Measurements from ENCODE around the gene C17orf58. TPM values are rescaled to one million over a fixed set of nuclear protein-coding genes. Genes with fewer than 3 reads are reported as not detected.
A peak's percentile ranks its signal among the peaks of the same experiment; 100 is the strongest.

Gene C17orf58
- total and polyA plus RNA-seq, 9 of the 15 experiments (the other 6 are each of a cell fraction or from before 2014, with no cell fraction given), result 8.6 to 37.4 (median 27.6) TPM

DNA sequence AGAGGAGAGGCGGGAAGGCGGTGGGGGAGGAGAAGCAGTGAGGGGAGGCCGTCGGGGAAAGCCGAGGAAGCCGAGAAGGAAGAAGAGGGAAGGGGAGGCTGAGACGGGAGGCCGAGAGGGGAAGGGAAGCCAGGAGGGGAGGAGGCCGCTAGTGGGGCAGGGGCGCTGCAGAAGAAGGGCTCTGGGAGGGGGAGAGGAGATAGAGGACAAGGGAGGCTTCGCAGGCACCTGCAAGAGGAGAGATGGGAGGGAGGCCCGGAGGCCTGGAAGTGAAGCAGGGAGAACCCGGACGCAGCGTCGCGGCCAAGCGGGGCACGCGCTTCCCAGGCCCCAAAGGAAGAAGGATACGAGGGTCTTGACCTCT, 2.3 kb downstream of the C17orf58 start (continued):
- TF ChIP-seq ARID4B (CRISPR knock-in tag; IDR thresholded peaks at IDR 0.05) (no peak), DNMT1 (IDR thresholded peaks at IDR 0.05) (no peak), IRF2 (CRISPR knock-in tag; IDR thresholded peaks at IDR 0.05) (no peak; the same call in 1 of the 2 replicates), SMARCE1 (IDR thresholded peaks at IDR 0.05) (peak; percentile 51; the same call in 1 of the 2 replicates), FUS (optimal IDR thresholded peaks at IDR 0.05; ENCODE audit: low read depth, low read length) (no peak), TEAD4 (IDR thresholded peaks at IDR 0.05; ENCODE audit: low read length) (no peak), TEAD4 (CRISPR knock-in tag; IDR thresholded peaks at IDR 0.05; ENCODE audit: borderline replicate concordance) (no peak), L3MBTL2 (IDR thresholded peaks at IDR 0.05) (peak; percentile 95), CLOCK (CRISPR knock-in tag; IDR thresholded peaks at IDR 0.05; ENCODE audit: borderline replicate concordance) (no peak), CC2D1A (IDR thresholded peaks at IDR 0.05) (peak; percentile 65; the same call in 1 of the 2 replicates), POLR2AphosphoS2 (IDR thresholded peaks at IDR 0.05; ENCODE audit: low read length) (no peak), POLR2AphosphoS5 (IDR thresholded peaks at IDR 0.05; ENCODE audit: control insufficient read depth, insufficient read depth, low read depth, low read length) (no peak), CREBBP (IDR thresholded peaks at IDR 0.05; ENCODE audit: low read depth, low read length) (no peak), ZFP30 (CRISPR knock-in tag; IDR thresholded peaks at IDR 0.05; ENCODE audit: borderline replicate concordance) (no peak), GATAD2B (IDR thresholded peaks at IDR 0.05; ENCODE audit: borderline replicate concordance) (no peak), NRF1 (conservative IDR thresholded peaks at IDR 0.05 in 1 of 2, IDR thresholded peaks at IDR 0.05 in 1 of 2) (peak; percentile 25 to 36; a peak in 1 of 4 replicates), HDAC6 (IDR thresholded peaks at IDR 0.05; ENCODE audit: low read depth, low read length) (no peak), FOS (IDR thresholded peaks at IDR 0.05; ENCODE audit: extremely low read depth, insufficient read length) (no peak), SMC3 (conservative IDR thresholded peaks at IDR 0.05; ENCODE audit: insufficient read depth, low read depth, low read length) (no peak)
- TF ChIP-seq, protein P1, sequence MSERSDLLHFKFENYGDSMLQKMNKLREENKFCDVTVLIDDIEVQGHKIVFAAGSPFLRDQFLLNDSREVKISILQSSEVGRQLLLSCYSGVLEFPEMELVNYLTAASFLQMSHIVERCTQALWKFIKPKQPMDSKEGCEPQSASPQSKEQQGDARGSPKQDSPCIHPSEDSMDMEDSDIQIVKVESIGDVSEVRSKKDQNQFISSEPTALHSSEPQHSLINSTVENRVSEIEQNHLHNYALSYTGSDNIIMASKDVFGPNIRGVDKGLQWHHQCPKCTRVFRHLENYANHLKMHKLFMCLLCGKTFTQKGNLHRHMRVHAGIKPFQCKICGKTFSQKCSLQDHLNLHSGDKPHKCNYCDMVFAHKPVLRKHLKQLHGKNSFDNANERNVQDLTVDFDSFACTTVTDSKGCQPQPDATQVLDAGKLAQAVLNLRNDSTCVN (CRISPR knock-in tag; IDR thresholded peaks at IDR 0.05), result peak; percentile 97
- TF ChIP-seq, protein P2, sequence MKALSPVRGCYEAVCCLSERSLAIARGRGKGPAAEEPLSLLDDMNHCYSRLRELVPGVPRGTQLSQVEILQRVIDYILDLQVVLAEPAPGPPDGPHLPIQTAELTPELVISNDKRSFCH (CRISPR knock-in tag; IDR thresholded peaks at IDR 0.05), result no peak
- TF ChIP-seq, protein P2 (tag; IDR thresholded peaks at IDR 0.05), result 0 out of 2 replicates have a peak, but pooled peaks have one; percentile 19
